Measurements from ENCODE around the gene GDF9. TPM values are rescaled to one million over a fixed set of nuclear protein-coding genes. Genes with fewer than 3 reads are reported as not detected.

The GDF9 gene
- total RNA-seq, 1 experiment from 2014 or later = 0.49 TPM

DNA sequence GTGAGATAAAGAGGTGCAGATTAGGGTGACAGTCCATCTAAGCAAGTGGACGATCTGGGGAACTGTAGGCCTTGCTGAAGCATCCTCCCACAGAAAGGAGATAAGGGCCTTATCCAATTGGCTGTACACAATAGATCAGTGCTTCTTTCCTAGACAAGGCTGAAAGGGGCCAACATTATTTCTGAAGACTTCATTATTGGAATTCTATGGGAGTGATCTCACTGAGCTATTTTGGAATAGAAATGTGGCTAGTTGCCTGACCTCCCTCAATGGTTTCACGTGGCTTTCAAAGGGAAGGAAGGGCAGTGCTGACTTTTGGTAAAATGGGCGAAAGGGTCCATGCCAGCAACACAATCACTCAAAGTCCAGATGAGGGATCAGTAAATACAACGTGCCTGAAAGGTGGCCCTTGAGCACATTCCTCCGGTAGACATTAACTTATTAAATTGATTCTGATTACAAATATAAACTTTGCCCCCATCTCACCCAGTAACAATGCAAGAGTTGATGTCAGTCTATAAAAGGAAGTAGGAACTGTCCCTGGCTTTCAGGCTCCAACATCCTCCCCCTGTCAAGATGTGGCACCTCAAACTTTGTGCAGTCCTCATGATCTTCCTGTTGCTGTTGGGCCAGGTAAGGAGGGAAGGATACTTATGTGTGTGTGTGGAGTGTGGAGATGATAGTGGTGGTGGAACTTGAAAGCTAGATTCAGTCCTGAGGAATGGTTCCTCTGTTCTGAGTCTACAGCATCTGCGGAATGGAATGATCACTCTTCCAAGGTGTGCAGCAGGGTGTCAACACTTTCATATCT is 7.1 kb upstream of the GDF9 start, which contains the start of gene LEAP2:
Gene LEAP2, plus strand, starts transcription at position 550 of the 811 bp plus-strand sequence. Its CDS starts 27 bp downstream, at position 577.
- intact Hi-C loops (cut with micrococcal nuclease) = no loop called here
- TF ChIP-seq POLR2AphosphoS5 (IDR thresholded peaks at IDR 0.05; ENCODE audit: low read depth, low read length) (no peak; the same call in 1 of the 2 replicates), FOSL1 (IDR thresholded peaks at IDR 0.05; ENCODE audit: low read depth) (no peak), ELF1 (IDR thresholded peaks at IDR 0.05; ENCODE audit: borderline replicate concordance, low read depth) (no peak), ZBTB33 (IDR thresholded peaks at IDR 0.05; ENCODE audit: extremely low read depth, insufficient replicate concordance, low read length) (no peak), SP1 (IDR thresholded peaks at IDR 0.05; ENCODE audit: low read depth) (no peak), JUND (IDR thresholded peaks at IDR 0.05) (no peak), EZH2 (IDR thresholded peaks at IDR 0.05) (no peak), CEBPB (IDR thresholded peaks at IDR 0.05; ENCODE audit: low read depth) (no peak), CBX3 (IDR thresholded peaks at IDR 0.05; ENCODE audit: low read depth) (no peak), EGR1 (IDR thresholded peaks at IDR 0.05; ENCODE audit: low read depth) (no peak), REST (IDR thresholded peaks at IDR 0.05; ENCODE audit: low read depth) (no peak), ZNF274 (IDR thresholded peaks at IDR 0.05; ENCODE audit: low read depth, low read length) (no peak)
- H3K36me3 ChIP-seq (ENCODE audit: control insufficient read depth in 1 of 2, insufficient read depth in 2 of 2, low read length in 2 of 2) = peaks cover 4 to 9% of the 10 kb centered on the region in 2 experiments; a peak in 2 of 4 replicates
- no peaks in the 10 kb centered on the region for H4K20me1 ChIP-seq (ENCODE audit: insufficient read depth)
- ATAC-seq (no peak), DNase-seq (ENCODE audit: low read depth, low spot score) (no peak)
- no peaks in the 10 kb centered on the region for H3K9me3 ChIP-seq (ENCODE audit: control insufficient read depth in 1 of 2, insufficient read depth in 1 of 2, low read depth in 1 of 2, low read length in 2 of 2)
- H3K4me1 ChIP-seq (ENCODE audit: control insufficient read depth in 1 of 2, insufficient read depth in 2 of 2, low read length in 2 of 2) = no peaks in the 10 kb centered on the region
- no peak within 1 kb of the TSS for H3K27ac ChIP-seq (ENCODE audit: low read depth, low read length)
- no peak within 1 kb of the TSS for H3K4me2 ChIP-seq (ENCODE audit: low read length)
- H3K27me3 ChIP-seq (ENCODE audit: insufficient read depth, low read length) = no peaks in the 10 kb centered on the region
- peaks cover 6% of the 10 kb centered on the region; the same call in 1 of the 2 replicates for H3K79me2 ChIP-seq (ENCODE audit: insufficient read depth, low read length)
- POLR2A ChIA-PET = no interaction called here
- no peak within 1 kb of the TSS for H3K4me3 ChIP-seq (replicated peaks in 1 of 2; ENCODE audit: low read depth in 1 of 2, low read length in 2 of 2)
- BruUV-seq (replicated peaks) = no TSS peak
- CTCF ChIA-PET = interaction anchor here (1.4 kb wide), 1 partner anchor 10 kb away, joined by 3 read pairs; no protein-coding TSS in a partner anchor
- H3K9ac ChIP-seq (ENCODE audit: low read length) = no peak within 1 kb of the TSS
- no peak within 1 kb of the TSS for H2AFZ ChIP-seq (ENCODE audit: low read depth, low read length, poor library complexity, severe bottlenecking)
- no peaks in the 10 kb centered on the region for H3K9me2 ChIP-seq (ENCODE audit: insufficient read depth)
- RAD21 ChIA-PET (ENCODE audit: low non-redundant PET in 1 of 2, low total read pairs in 2 of 2, uncharacterized antibody in 2 of 2, unreplicated experiment in 2 of 2) = no interaction called here

Data from HCT116 (cell line).